IMR-90 (cell line): ENCODE data around the gene COLEC11. TPM values are rescaled to one million over a fixed set of nuclear protein-coding genes. Genes with fewer than 3 reads are reported as not detected.

Experiments
- ATAC-seq: fragments of 200-7000 bp; cut with Tn5 transposase; 2 replicates; pipeline ENCODE4 v1.9.1; 2020; ENCODE audit warnings: low read depth, mild to moderate bottlenecking, moderate library complexity
- BruUV-seq: library from RNA; stranded (reverse); fragments of 400-500 nt; replicated peaks from 2 replicates; lab custom pipeline; 2021; lab: Mats Ljungman, UMichigan
- CTCF ChIA-PET: fragments of 300-600 bp; formaldehyde crosslinking; extraction: SDS; loops from one replicate; lab custom pipeline; 2021; ENCODE audit warnings: antibody characterized with exemption; lab: Yijun Ruan, JAX
- POLR2A ChIA-PET: fragments of 300-600 bp; sonication (Branson Sonifier 250); formaldehyde crosslinking; loops from one replicate; lab custom pipeline; 2022; ENCODE audit warnings: antibody characterized with exemption; ENCODE audit not compliant: unreplicated experiment; lab: Charles Lee
- DNase-seq: peaks from one replicate; pipeline ENCODE4 v3.0.0; 2013
- H2AFZ ChIP-seq: replicated peaks from 2 replicates; pipeline ENCODE3; 2013; ENCODE audit warnings: low read length, mild to moderate bottlenecking; ENCODE audit not compliant: poor library complexity
- H2AK5ac ChIP-seq: 2 replicates; pipeline ENCODE4 v1.6.1; 2013; ENCODE audit warnings: low read depth, low read length, inconsistent platforms
- H2AK9ac ChIP-seq: replicated peaks from 2 replicates; pipeline ENCODE3; 2013; ENCODE audit warnings: mild to moderate bottlenecking, low read depth, low read length, moderate library complexity; ENCODE audit not compliant: poor library complexity
- H2BK120ac ChIP-seq: 2 replicates; pipeline ENCODE4 v1.6.1; 2013; ENCODE audit warnings: low read depth, low read length, inconsistent platforms
- H2BK15ac ChIP-seq: 3 replicates; pipeline ENCODE4 v1.6.1; 2013; ENCODE audit warnings: low read depth, low read length, inconsistent platforms
- H2BK20ac ChIP-seq: 2 replicates; pipeline ENCODE4 v1.6.1; 2013; ENCODE audit warnings: low read depth, mild to moderate bottlenecking, inconsistent platforms, low read length, moderate library complexity
- H2BK5ac ChIP-seq: 2 replicates; pipeline ENCODE4 v1.6.1; 2013; ENCODE audit warnings: mild to moderate bottlenecking, low read depth, low read length, inconsistent platforms; ENCODE audit not compliant: poor library complexity, severe bottlenecking
- H3K14ac ChIP-seq: replicated peaks from 2 replicates; pipeline ENCODE4 v1.6.1; 2013; ENCODE audit warnings: low read depth, low read length, inconsistent platforms
- H3K18ac ChIP-seq: 2 replicates; pipeline ENCODE4 v1.6.1; 2013; ENCODE audit warnings: low read depth, low read length, control low read depth
- H3K23ac ChIP-seq: 2 replicates; pipeline ENCODE4 v1.6.1; 2013; ENCODE audit warnings: low read depth, low read length, inconsistent platforms
- H3K27ac ChIP-seq: 2 replicates; pipeline ENCODE4 v1.5.1; 2013; ENCODE audit warnings: mild to moderate bottlenecking, control low read depth, low read length; ENCODE audit not compliant: insufficient read depth
- H3K27me3 ChIP-seq: 2 replicates; pipeline ENCODE4 v1.6.1; 2013; ENCODE audit warnings: low read length; ENCODE audit not compliant: control insufficient read depth, insufficient read depth
- H3K36me3 ChIP-seq: 2 replicates; pipeline ENCODE4 v1.6.1; 2013; ENCODE audit warnings: low read length, mixed read lengths; ENCODE audit not compliant: control insufficient read depth, insufficient read depth
- H3K4ac ChIP-seq: 2 replicates; pipeline ENCODE4 v1.6.1; 2013; ENCODE audit warnings: low read depth, low read length, inconsistent platforms
- H3K4me1 ChIP-seq: 2 replicates; pipeline ENCODE4 v1.6.1; 2013; ENCODE audit warnings: low read length, mixed read lengths; ENCODE audit not compliant: control insufficient read depth, insufficient read depth
- H3K4me2 ChIP-seq: 2 replicates; pipeline ENCODE4 v1.6.1; 2013; ENCODE audit warnings: low read depth, mild to moderate bottlenecking, control low read depth, low read length, moderate library complexity
- H3K4me3 ChIP-seq: 2 replicates; pipeline ENCODE4 v1.5.1; 2013; ENCODE audit warnings: low read depth, mild to moderate bottlenecking, control low read depth, low read length, moderate library complexity; ENCODE audit not compliant: insufficient read depth
- H3K56ac ChIP-seq: 2 replicates; pipeline ENCODE4 v1.6.1; 2013; ENCODE audit warnings: low read length, inconsistent platforms; ENCODE audit not compliant: insufficient read depth; ENCODE audit errors: extremely low read depth
- H3K79me1 ChIP-seq, 2 experiments: 2 replicates each; pipeline ENCODE4 v1.6.1; 2013; ENCODE audit warnings: low read length in 2 of 2, inconsistent platforms in 1 of 2, low read depth in 1 of 2
- H3K9ac ChIP-seq: 2 replicates; pipeline ENCODE4 v1.6.1; 2013; ENCODE audit warnings: low read depth, low read length, control low read depth
- H3K9me1 ChIP-seq: 2 replicates; pipeline ENCODE4 v1.6.1; 2013; ENCODE audit warnings: low read length, inconsistent platforms; ENCODE audit not compliant: insufficient read depth
- H3K9me3 ChIP-seq: 2 replicates; pipeline ENCODE4 v1.6.1; 2013; ENCODE audit warnings: low read length; ENCODE audit not compliant: control insufficient read depth, insufficient read depth
- H4K20me1 ChIP-seq: 2 replicates; pipeline ENCODE4 v1.6.1; 2013; ENCODE audit warnings: low read length, inconsistent platforms; ENCODE audit not compliant: insufficient read depth
- H4K5ac ChIP-seq: 2 replicates; pipeline ENCODE4 v1.6.1; 2013; ENCODE audit warnings: mild to moderate bottlenecking, low read depth, low read length, control low read depth
- H4K8ac ChIP-seq, 2 experiments: 2 replicates each; pipeline ENCODE4 v1.6.1; 2013; ENCODE audit warnings: low read depth in 2 of 2, low read length in 2 of 2, control low read depth in 1 of 2, inconsistent platforms in 1 of 2
- H4K91ac ChIP-seq: 2 replicates; pipeline ENCODE4 v1.6.1; 2013; ENCODE audit warnings: low read depth, low read length, inconsistent platforms; ENCODE audit not compliant: insufficient read depth
- CTCF ChIP-seq: conservative IDR thresholded peaks from 2 replicates; pipeline ENCODE4 v1.5.1; 2012; ENCODE audit warnings: mild to moderate bottlenecking, low read depth, low read length, improper control_type of control experiment
- NFE2L2 ChIP-seq: fragments of 150-350 bp; IDR thresholded peaks from 2 replicates; pipeline ENCODE4 v1.6.1; 2016; ENCODE audit warnings: low read depth, mild to moderate bottlenecking, low read length
- WGBS, 2 experiments: methylation state at CpG; one replicate each; pipeline versions ENCODE4 v1.1.5 to v1.1.7; 2013; ENCODE audit warnings: missing lambda C conversion rate in 2 of 2; ENCODE audit not compliant: insufficient read length in 1 of 2; ENCODE audit errors: extremely low coverage in 2 of 2; 5-methylcytosine and 5-hydroxymethylcytosine counted together
- dilution Hi-C: fragments of 300-500 bp; cut with HindIII; formaldehyde crosslinking; loops from one replicate; pipeline ENCODE4 v1.14.3; 2018; ENCODE audit warnings: low sequenced_read_pairs; ENCODE audit not compliant: unreplicated experiment
- in situ Hi-C: fragments of 300-500 bp; cut with MboI; formaldehyde crosslinking; loops from 3 replicates; pipeline ENCODE4 v1.14.3; 2019; ENCODE audit warnings: low sequenced_read_pairs, inconsistent platforms, mixed read lengths
- intact Hi-C: fragments of 100-400 bp; cut with micrococcal nuclease; formaldehyde crosslinking; loops from 2 replicates; pipeline ENCODE4 v1.10.0; 2022
- polyA plus RNA-seq, 3 experiments: library from polyadenylated mRNA; depleted of rRNA; stranded (reverse); fragments of >200 nt; gene quantifications; 2 replicates each; pipeline ENCODE4 v1.2.3, GENCODE V29; 2012; ENCODE audit warnings: low replicate concordance in 1 of 3
- total RNA-seq: library from RNA; depleted of rRNA; stranded (reverse); fragments of >200 nt; gene quantifications from 2 replicates; pipeline ENCODE4 v1.2.3, GENCODE V29; 2012

COLEC11 gene
- total and polyA plus RNA-seq, 2 of the 4 experiments (the other 2 are of a cell fraction) = under 0.01 to 0.24 TPM

DNA sequence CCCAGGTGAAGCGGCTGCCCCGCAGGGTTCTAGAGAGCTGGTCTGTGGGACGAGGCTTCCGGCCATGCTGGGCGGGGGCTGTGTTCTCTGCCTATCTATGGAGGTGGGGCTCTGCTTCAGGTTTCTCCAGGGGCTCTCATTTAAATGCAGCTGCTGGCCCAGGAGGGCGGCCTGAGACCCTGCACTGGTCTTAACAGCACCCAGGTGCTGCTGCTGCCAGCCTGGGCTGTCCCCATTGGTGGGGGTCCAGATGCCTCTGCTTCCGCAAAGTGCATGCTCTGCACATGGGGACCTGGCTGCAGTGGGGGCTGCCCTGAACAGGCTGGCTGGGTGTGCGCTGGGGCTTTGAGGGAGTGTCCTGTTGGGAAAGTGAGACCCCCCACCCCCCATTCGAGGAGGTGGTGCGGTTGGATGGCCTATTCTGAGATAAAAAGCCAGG is 33.3 kb downstream of the COLEC11 start (continued):
- TF ChIP-seq CTCF = no peak

GRCh38 chr2:3628800-3629199 is 33.9 kb downstream of the COLEC11 start:
- Histone ChIP-seq H3K4me1 (peaks cover 15% of the 10 kb centered on the region; the same call in 1 of the 2 replicates), H4K8ac (no peak overlapping the region), H3K4me2 (no peak overlapping the region), H3K9me3 (peaks cover 3% of the 10 kb centered on the region; the same call in 1 of the 2 replicates), H3K27ac (no peak overlapping the region), H2BK5ac (no peak overlapping the region), H3K9ac (no peak overlapping the region), H2BK120ac (no peak overlapping the region), H4K20me1 (no peaks in the 10 kb centered on the region), H2AK9ac (no peak overlapping the region), H2BK15ac (no peak overlapping the region), H3K9me1 (peaks cover 16% of the 10 kb centered on the region), H4K91ac (no peak overlapping the region), H3K36me3 (no peaks in the 10 kb centered on the region), H2BK20ac (no peak overlapping the region), H3K4ac (no peak overlapping the region; the same call in 1 of the 2 replicates), H3K14ac (no peak overlapping the region), H3K23ac (no peak overlapping the region), H2AFZ (no peak overlapping the region), H3K56ac (no peak overlapping the region), H3K4me3 (no peak overlapping the region), H3K27me3 (no peaks in the 10 kb centered on the region), H2AK5ac (no peak overlapping the region), H3K18ac (no peak overlapping the region), H3K79me1 (no peaks in the 10 kb centered on the region; a peak in 1 of 4 replicates), H4K5ac (no peak overlapping the region)
- BruUV-seq = no TSS peak
- ChIA-PET CTCF (interaction anchor here (0.9 to 1.1 kb wide), 2 partner anchors 24 to 44 kb away, joined by 3 read pairs; no protein-coding TSS in a partner anchor), POLR2A (no interaction called here)
- ATAC-seq (no peak), DNase-seq (no peak)
- intact Hi-C loops (no loop called here), in situ Hi-C loops (no loop called here), dilution Hi-C loops (no loop called here)
- 63% methylated on average over 5 of the region's 12 CpGs; no CpG with 5 or more reads in 1 of the 2 experiments for WGBS, 2 experiments
- TF ChIP-seq CTCF = 0 out of 2 replicates have a peak, but pooled peaks have one; percentile 8
- TF ChIP-seq NFE2L2 = no peak
